DND-41 (cell line): ENCODE measurements around the gene PDCD2.

ENCODE experiments used
- CTCF ChIP-seq: IDR thresholded peaks from 2 replicates; pipeline ENCODE4 v1.5.1; 2012; ENCODE audit warnings: borderline replicate concordance, low read length, moderate library complexity, mild to moderate bottlenecking; ENCODE audit not compliant: poor library complexity, severe bottlenecking; ENCODE audit errors: extremely low read depth
- EZH2 ChIP-seq: IDR thresholded peaks from 3 replicates; pipeline ENCODE4 v1.6.1; 2012; ENCODE audit warnings: borderline replicate concordance, low read depth, mild to moderate bottlenecking, moderate library complexity, low read length, inconsistent platforms; ENCODE audit not compliant: severe bottlenecking

DNA sequence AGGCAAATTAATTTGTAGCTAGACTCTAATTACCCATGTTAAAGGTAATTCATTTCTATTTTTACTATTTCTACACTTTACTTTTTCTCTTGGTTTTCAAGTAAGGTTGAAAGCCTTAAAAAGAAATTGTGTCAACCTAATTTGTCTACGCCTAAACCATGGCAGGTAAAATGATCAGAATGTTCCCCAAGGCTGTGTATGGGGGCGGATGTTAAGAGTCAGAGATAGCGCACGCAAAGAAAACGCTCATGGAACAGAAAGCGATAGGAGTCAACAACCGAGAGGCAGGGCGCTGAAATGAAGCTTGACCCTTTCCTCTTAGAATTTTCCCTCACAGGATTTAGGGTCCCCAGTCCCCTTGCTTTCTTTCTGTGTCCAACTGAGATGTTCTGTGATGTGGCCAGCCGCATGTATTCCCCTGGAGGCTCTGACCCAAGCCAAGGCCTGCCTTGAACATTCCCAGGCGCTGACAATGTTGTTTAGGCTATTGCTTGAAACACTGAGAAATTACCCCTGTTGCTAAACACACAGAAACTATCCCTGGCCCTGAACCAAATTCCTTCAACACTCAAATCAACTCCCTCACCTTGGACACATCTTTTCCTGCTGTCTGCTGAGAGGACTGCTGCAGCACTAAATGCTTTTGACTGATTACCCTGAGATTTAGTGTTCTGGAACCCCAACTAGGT is 42.3 kb downstream of the PDCD2 start:
- no peak for TF ChIP-seq EZH2
- no peak for TF ChIP-seq CTCF
